ENCODE measurements around the gene ANO10.
A peak's percentile ranks its signal among the peaks of the same experiment; 100 is the strongest.
"Not testable (repeated sequence)": the region's sequence is repeated elsewhere in the genome, so short reads cannot be mapped to it uniquely, and the experiment has no call there.

Gene ANO10

GRCh38 chr3:43515208-43515917 is 106.4 kb downstream of the ANO10 start:
- peak; percentile 65 for DNase-seq

DNA sequence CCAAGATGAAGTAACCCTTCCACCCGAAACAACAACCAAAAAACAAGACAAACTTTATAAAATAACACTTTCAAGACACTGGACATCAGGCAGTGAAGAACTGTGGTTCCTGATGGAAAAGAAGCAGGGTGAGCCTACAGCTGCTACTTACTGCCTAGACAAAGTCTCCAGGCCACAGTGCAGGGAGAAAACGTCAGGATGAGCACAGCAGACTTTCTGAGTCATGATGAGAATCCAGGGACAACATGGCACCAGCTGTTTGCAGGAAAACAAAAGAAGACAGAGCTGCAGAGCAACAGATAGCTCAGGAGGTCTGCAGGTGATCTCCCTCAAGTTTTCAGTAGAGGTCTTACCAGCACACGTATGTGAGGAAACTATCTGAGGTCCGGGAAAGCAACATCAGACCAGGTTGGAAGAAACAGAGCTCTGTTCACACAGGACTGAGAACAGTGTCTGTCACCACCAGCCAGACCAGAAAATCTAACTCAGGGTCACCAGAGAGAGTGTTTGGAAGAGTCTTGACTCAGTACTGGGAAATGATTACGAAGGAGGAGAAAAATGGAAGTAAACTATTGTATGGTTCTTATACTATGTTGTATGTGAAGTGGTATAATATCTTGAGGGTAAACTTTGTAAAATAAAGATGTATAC is 108.9 kb downstream of the ANO10 start:
- no peak for DNase-seq

- DNase-seq, result no peak
These were observed 115.2 kb downstream of the ANO10 start for GRCh38 chr3:43506644-43507043.

- DNase-seq, result peak; percentile 88
These were observed 116.5 kb downstream of the ANO10 start for GRCh38 chr3:43505351-43505750.

DNA sequence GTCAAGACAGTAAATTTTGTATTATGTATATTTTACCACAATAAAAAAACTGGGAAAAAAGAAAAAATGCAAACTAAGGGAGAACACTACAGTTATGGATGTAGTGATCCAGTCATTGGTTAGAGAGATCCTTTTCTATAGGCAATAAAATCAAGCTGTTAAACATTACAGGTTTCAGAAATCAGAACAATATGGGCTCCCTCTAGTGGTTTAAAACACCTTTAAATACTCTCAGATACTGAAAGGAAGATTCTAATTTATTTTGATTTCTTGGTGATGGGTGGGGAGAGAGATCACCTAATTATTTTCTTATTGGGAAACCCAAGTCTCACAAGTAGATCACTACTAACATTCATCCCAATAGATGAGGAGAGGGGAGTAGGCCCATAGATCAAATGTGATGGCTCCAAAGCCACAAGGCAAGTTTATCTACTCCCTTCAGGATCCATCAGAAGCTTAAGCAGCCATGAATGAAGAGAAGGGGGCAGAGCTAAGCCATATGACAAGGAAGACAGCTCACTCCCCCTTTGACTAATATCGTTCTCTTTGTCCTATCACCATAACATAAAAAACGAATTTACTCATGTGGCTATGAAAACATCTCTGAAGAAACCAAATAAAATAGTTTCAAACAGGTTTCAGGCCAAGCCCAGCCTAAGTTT is 118.6 kb downstream of the ANO10 start:
- peak; percentile 55 for DNase-seq

- DNase-seq, result no peak
These were observed 122.6 kb downstream of the ANO10 start for GRCh38 chr3:43499256-43499655.

GRCh38 chr3:43497905-43498365 is 123.9 kb downstream of the ANO10 start:
- peak; percentile 43 for DNase-seq

- no peak for DNase-seq
These were observed 124.4 kb downstream of the ANO10 start for GRCh38 chr3:43497422-43497821.

GRCh38 chr3:43496740-43497375 is 125.0 kb downstream of the ANO10 start:
- DNase-seq, result no peak

GRCh38 chr3:43492932-43493331 is 128.9 kb downstream of the ANO10 start:
- not testable (repeated sequence) for DNase-seq

DNA sequence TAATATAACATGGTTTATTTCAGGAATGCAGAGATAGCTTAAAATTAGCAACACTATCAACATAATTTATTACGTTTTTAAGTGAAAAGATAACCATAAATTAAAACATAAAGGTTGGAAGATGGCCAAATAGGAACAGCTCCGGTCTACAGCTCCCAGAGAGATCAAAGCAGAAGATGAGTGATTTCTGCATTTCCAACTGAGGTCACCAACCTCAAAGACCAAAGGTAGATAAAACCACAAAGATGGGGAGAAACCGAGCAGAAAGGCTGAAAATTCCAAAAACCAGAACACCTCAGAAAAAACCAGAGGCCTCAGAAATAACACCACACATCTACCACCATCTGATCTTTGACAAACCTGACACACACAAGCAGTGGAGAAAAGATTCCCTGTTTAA is 130.0 kb downstream of the ANO10 start:
- peak; percentile 59 for DNase-seq

GRCh38 chr3:43490640-43491185 is 131.1 kb downstream of the ANO10 start:
- DNase-seq, result no peak

DNA sequence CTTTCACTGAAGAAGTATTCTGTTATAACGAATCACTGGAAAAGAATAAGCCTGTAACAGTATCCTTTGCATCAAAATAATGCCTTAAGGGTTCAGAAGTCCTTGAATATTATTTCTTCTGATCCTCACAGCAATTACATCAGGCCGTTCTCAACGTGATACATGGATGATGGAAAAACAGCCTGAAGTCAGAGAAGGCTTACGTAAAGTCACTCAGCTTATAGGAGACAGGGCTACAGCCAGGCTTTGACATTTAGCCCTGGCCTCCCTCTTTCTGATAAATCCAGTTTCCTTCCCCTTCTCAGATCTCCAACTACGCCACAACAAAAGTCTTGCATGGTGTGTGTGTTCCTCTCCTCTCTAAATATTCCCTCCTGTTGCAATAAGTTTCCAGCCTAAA is 131.9 kb downstream of the ANO10 start:
- DNase-seq, result no peak

DNA sequence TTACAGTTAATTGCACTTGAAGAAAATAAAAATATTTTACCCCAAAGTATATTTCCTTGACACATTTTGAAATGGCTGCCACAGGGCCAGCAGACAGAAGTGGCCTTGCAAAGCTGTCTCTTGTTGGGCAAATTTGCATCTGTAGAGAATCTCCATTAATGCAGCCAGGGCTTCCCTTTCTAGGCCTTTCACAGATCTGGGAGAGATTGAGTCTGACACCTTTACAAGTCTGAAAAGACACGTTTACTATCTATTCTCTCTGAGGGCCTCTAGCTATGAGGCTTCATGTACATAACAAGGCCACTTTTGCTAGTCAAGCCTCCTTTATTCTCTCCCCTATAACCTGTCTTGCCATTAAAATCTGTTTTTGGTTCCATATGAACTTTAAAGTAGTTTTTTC is 135.9 kb downstream of the ANO10 start:
- no peak for DNase-seq

- no peak for DNase-seq
These were observed 136.8 kb downstream of the ANO10 start for GRCh38 chr3:43484926-43485488.

DNA sequence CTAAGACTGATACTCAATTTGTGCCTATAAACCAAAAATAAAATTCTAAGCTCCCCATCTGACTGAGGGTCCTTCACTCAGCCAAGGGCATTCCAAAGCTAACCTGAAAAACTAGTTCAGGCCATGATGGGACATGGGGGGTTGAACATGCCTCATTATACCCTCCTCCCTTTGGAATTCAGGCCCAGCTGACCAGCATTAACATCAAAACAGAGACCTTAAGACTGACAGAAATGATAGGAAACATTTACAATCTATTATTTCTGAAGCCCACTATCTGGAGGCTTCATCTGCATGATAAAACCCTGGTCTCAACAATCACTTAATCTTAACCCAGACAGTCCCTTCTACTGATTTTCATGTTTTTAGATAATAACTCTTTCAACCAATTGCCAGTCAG is 140.4 kb downstream of the ANO10 start:
- DNase-seq, result no peak

DNA sequence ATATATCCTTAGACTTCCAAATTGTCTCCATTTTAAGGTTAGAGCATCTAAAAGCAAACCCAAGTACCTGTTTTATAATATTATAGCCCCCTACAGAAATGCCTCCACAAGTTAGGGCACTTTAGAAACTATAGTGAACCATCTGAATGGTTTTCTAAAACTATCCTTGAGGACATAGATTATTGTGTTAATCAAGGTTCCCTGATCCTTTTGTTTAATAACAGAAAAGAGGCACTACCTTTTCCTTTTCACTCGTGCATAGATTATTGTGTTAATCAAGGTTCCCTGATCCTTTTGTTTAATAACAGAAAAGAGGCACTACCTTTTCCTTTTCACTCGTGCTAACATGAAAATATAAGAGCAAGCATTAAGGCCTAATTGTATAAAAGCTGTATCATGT is 143.0 kb downstream of the ANO10 start:
- not testable (repeated sequence) for DNase-seq

DNA sequence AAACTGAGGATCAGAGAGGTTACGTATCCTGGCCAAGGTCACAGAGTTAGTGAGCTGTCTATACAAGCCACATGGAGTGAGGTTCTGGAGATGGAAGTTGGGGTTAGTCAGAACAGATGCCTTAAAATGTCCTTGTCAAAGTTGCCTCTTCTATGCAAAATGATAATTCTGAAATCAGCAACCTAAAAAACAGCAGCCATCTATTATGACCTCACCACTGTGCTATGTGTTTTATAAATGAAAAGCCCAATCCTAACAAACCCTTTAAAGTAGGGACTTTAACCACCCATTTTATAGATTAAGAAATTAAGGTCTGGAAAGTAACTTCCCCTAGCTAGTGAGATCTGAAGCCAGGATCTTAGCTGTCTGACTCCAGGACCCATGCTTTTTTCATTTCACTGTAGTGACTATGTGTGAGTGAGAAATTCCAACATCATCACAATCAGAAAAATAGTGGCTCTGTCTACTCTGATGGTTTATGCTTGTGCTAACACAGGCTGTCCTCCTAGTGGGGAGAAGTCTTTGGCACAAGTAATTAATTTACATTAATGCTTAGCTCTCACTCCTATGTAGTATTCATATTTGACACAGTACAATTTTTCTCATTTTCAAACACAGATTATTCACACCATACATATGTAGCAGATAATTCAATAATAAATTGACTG is 143.6 kb downstream of the ANO10 start:
- DNase-seq, result no peak

DNA sequence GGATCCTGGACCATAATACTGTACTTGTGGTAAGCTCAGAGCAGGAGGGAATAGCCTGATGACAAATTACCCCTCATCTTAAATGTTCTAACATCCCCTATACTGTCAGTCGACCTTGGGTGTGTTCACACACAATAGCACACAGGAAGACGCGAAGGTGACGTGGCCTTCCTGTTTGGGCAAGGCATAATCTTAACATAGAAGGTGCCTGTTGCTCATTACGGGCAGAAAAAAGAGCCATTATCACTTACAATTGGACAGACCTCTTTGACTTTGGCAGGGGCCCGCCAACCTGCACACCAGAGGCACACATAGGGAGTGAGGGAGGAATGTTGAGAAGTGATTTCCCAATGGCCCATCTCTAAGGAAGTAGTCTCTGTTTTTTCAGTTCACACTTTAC is 144.2 kb downstream of the ANO10 start:
- peak; percentile 72 for DNase-seq

DNA sequence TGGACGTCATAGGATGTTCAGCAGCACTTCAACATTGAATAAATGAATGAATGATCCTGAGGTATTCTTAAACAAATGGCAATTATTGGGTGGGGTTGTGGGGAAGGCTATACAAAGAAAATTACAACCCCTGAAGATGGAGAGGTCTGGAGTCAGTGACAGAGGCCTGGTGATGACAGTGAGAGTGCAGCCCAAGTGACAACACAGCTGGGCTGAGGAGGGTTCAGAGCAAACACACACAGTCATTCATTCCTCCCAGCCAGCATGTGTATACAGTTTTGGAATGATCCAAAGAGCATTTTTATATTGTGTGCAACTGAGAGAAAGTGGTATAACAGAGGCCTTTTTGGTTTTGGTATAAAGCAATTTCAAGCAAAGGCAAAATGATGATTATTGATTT is 148.1 kb downstream of the ANO10 start:
- no peak for DNase-seq

GRCh38 chr3:43473244-43473643 is 148.6 kb downstream of the ANO10 start:
- no peak for DNase-seq

DNA sequence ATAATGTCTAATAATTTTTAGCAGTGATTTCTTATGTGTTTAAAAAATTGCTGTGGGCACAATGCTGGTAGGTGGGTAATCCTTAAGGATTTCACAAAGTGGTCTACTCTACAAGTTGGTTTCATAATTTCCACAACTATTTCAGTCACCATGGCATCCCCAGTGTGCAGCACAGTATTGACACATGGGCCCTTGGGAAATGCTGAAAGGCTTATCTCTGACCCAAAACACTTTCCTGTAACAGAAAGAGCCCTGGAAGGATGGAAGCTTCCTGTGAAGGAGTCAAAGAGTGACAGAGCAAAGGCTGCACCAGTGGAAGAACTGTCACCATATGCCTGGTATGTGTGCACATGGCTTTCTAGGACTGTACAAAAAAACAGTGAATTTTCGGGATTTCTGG is 153.7 kb downstream of the ANO10 start:
- no peak for DNase-seq

All from activated CD4-positive, alpha-beta T cell treated with anti-CD3 and anti-CD28 coated beads, Interleukin-10, Interleukin-2, amounts not matched to agents 100 ng/mL and 50 ng/mL, durations not matched to agents 16 hours and 8 hours (primary cell).